BJ (cell line): ENCODE data around the gene HLA-F. TPM values are rescaled to one million over a fixed set of nuclear protein-coding genes. Genes with fewer than 3 reads are reported as not detected.

Experiments
- CTCF ChIA-PET: fragments of 350-600 bp; formaldehyde crosslinking; extraction: SDS; loops from one replicate; lab custom pipeline; 2021; ENCODE audit warnings: antibody characterized with exemption, inconsistent platforms; lab: Yijun Ruan, JAX
- POLR2A ChIA-PET: fragments of 300-600 bp; sonication (Branson Sonifier 250); formaldehyde crosslinking; extraction: SDS; loops from one replicate; lab custom pipeline; 2021; ENCODE audit warnings: antibody characterized with exemption; lab: Charles Lee
- DNase-seq: peaks from one replicate; pipeline ENCODE4 v3.0.0-alpha.2; 2011; ENCODE audit warnings: low read depth
- H3K27me3 ChIP-seq: 2 replicates; pipeline ENCODE4 v1.6.0; 2011; ENCODE audit warnings: low read length; ENCODE audit not compliant: control insufficient read depth, insufficient read depth
- H3K36me3 ChIP-seq: 2 replicates; pipeline ENCODE4 v1.5.1; 2011; ENCODE audit warnings: low read length; ENCODE audit not compliant: control insufficient read depth, insufficient read depth
- H3K4me3 ChIP-seq: 2 replicates; pipeline ENCODE4 v1.5.1; 2011; ENCODE audit warnings: low read depth, mild to moderate bottlenecking, control low read depth, low read length
- polyA plus RNA-seq: library from polyadenylated mRNA; depleted of rRNA; stranded (reverse); fragments of >200 nt; gene quantifications from 2 replicates; pipeline ENCODE4 v1.2.3, GENCODE V29; 2011; rRNA removed
- small RNA-seq: library from RNA; depleted of rRNA; stranded (forward); fragments of <200 nt; gene quantifications from one replicate; pipeline ENCODE3, GENCODE V24; 2012; ENCODE audit warnings: low replicate concordance, low read depth; ENCODE audit not compliant: insufficient read length
- TF ChIP-seq, protein P1 (sequence below): IDR thresholded peaks from 2 replicates; pipeline ENCODE4 v1.5.1; 2011; ENCODE audit warnings: low read depth, mild to moderate bottlenecking, control low read depth, inconsistent platforms, low read length, moderate library complexity; ENCODE audit not compliant: insufficient read depth

Gene HLA-F
- polyA plus RNA-seq, 1 experiment = 30.7 TPM

DNA sequence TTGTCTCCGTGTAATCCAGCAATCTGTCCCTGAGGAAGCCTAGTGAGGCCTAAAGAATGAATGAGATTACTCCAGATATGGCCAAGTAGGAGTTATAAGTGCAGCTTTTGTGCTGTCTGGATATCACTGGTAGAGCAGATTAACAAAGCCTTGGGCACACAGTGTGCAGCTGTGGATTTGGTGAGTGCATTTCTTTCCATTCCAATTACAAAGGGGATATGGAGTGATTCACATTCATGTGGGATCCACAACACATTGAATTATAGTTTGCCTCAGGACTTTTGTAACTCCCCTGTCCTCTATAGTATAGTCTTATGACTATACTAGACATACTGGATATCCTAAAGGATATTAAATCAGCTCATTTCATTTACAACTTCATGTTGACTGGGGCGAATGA is 47.1 kb downstream of the HLA-F start:
- H3K4me3 ChIP-seq = no peak overlapping the region
- TF ChIP-seq, protein P1, sequence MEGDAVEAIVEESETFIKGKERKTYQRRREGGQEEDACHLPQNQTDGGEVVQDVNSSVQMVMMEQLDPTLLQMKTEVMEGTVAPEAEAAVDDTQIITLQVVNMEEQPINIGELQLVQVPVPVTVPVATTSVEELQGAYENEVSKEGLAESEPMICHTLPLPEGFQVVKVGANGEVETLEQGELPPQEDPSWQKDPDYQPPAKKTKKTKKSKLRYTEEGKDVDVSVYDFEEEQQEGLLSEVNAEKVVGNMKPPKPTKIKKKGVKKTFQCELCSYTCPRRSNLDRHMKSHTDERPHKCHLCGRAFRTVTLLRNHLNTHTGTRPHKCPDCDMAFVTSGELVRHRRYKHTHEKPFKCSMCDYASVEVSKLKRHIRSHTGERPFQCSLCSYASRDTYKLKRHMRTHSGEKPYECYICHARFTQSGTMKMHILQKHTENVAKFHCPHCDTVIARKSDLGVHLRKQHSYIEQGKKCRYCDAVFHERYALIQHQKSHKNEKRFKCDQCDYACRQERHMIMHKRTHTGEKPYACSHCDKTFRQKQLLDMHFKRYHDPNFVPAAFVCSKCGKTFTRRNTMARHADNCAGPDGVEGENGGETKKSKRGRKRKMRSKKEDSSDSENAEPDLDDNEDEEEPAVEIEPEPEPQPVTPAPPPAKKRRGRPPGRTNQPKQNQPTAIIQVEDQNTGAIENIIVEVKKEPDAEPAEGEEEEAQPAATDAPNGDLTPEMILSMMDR = no peak
- no peaks in the 10 kb centered on the region for H3K36me3 ChIP-seq
- ChIA-PET CTCF (interaction anchor here (0.8 to 1.2 kb wide), 3 partner anchors 17 to 32 kb away, joined by 3 to 4 read pairs (median 3); no protein-coding TSS in a partner anchor), POLR2A (no interaction called here)
- H3K27me3 ChIP-seq = peaks cover 7% of the 10 kb centered on the region
- no peak for DNase-seq

DNA sequence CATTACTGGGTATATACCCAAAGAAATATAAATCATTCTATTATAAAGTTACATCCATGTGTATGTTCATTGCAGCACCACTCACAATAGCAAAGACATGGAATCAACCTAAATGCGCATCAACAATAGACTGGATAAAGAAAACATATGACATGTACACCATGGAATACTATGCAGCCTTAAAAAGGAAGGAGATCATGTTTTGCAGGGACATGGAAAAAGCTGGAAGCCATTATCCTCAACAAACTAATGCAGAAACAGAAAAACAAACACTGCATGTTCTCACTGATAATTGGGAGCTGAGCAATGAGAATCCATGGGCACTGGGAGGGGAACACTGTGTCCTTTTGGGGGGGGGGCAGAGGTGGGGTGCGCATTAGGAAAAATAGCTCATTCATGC is 53.5 kb downstream of the HLA-F start:
- no peak overlapping the region for H3K4me3 ChIP-seq
- ChIA-PET CTCF (interaction anchor here (1.3 to 1.8 kb wide), 2 partner anchors 18 to 24 kb away, joined by 3 to 5 read pairs; no protein-coding TSS in a partner anchor), POLR2A (no interaction called here)
- TF ChIP-seq, protein P1 = no peak
- no peaks in the 10 kb centered on the region; the same call in 1 of the 2 replicates for H3K27me3 ChIP-seq
- H3K36me3 ChIP-seq = no peaks in the 10 kb centered on the region
- no peak for DNase-seq

Small RNA genes within 50 kb of the gene (small RNA-seq; reads per million reads assigned to genes)
- gene AL645939.2 = not detected
- gene AL645939.3 = not detected
- gene AL645939.4 = not detected
- gene RF00019 = not detected

Other genes with a start within 250 kb of the HLA-F start
- gene MAS1L, start 235.5 kb upstream of the HLA-F start, polyA plus RNA-seq = not detected in 2 replicates
- not detected in 2 replicates for gene UBD, start 163.7 kb upstream of the HLA-F start, polyA plus RNA-seq
- gene OR2H2, start 138.3 kb upstream of the HLA-F start, polyA plus RNA-seq = not detected in 2 replicates
- gene GABBR1, start 90.3 kb upstream of the HLA-F start, polyA plus RNA-seq = 14.5 and 16.3 TPM in 2 replicates
- not detected in 2 replicates for gene MOG, start 66.3 kb upstream of the HLA-F start, polyA plus RNA-seq
- gene ZFP57, start 42.3 kb upstream of the HLA-F start, polyA plus RNA-seq = 0.27 and 0.32 TPM in 2 replicates
- gene HLA-G, start 104.4 kb downstream of the HLA-F start, polyA plus RNA-seq = not detected in 2 replicates
- gene HLA-A, start 219.1 kb downstream of the HLA-F start, polyA plus RNA-seq = 505 and 737 TPM in 2 replicates